Measurements from ENCODE around the gene SSTR5. TPM values are rescaled to one million over a fixed set of nuclear protein-coding genes. Genes with fewer than 3 reads are reported as not detected.

Gene SSTR5
- polyA plus RNA-seq, 2 of the 4 experiments (the other 2 are of a cell fraction) = 0.06 to 0.08 TPM

DNA sequence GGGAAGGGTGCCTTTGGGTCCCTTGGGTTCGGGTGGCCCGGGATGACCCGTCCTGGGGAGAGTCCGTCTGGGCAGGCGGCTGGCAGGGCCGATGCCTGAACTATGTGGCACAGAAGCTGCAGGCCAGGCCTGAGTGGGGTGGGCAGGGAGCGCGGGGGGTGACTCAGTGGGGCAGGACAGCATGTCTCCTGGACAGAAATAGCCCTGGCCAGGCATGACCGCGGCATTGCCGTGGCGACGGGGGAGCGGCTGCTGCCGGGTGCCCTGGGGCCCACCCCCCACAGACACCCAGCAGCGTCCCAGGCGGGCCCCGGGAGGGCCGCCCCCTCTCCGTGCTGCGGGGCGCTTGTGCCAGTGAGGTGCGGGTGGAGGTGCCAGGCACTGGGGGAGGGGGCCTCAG lies 25.3 kb downstream of the SSTR5 start:
- FAIRE-seq (no peak), DNase-seq (ENCODE audit: low read depth in 1 of 2, low spot score in 1 of 2) (no peak), ATAC-seq (no peak)
- Histone ChIP-seq H3K4me2 (no peak overlapping the region), H3K4me1 (peaks cover 19% of the 10 kb centered on the region; the same call in 2 of the 3 replicates), H3K27ac (no peak overlapping the region; a peak in 1 of 6 replicates), H3K4me3 (no peak overlapping the region), H3K9me3 (no peaks in the 10 kb centered on the region)
- TF ChIP-seq CHD4 (IDR thresholded peaks at IDR 0.05; ENCODE audit: borderline replicate concordance) (no peak), MYC (IDR thresholded peaks at IDR 0.05; ENCODE audit: borderline replicate concordance, low read length) (no peak), ZSCAN20 (CRISPR knock-in tag; IDR thresholded peaks at IDR 0.05) (no peak), PHF8 (IDR thresholded peaks at IDR 0.05; ENCODE audit: borderline replicate concordance, low read depth) (no peak), HDAC2 (IDR thresholded peaks at IDR 0.05) (no peak), GATA3 (IDR thresholded peaks at IDR 0.05; ENCODE audit: borderline replicate concordance) (no peak), HOXA7 (CRISPR knock-in tag; IDR thresholded peaks at IDR 0.05) (no peak), SREBF2 (IDR thresholded peaks at IDR 0.05) (no peak), RNF2 (IDR thresholded peaks at IDR 0.05; ENCODE audit: borderline replicate concordance, low read depth) (no peak), NR3C1 (IDR thresholded peaks at IDR 0.05) (no peak), SMC3 (IDR thresholded peaks at IDR 0.05) (no peak)
- TF ChIP-seq, protein P1, sequence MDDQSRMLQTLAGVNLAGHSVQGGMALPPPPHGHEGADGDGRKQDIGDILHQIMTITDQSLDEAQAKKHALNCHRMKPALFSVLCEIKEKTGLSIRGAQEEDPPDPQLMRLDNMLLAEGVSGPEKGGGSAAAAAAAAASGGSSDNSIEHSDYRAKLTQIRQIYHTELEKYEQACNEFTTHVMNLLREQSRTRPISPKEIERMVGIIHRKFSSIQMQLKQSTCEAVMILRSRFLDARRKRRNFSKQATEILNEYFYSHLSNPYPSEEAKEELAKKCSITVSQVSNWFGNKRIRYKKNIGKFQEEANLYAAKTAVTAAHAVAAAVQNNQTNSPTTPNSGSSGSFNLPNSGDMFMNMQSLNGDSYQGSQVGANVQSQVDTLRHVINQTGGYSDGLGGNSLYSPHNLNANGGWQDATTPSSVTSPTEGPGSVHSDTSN (IDR thresholded peaks at IDR 0.05) = no peak
- TF ChIP-seq, protein P2, sequence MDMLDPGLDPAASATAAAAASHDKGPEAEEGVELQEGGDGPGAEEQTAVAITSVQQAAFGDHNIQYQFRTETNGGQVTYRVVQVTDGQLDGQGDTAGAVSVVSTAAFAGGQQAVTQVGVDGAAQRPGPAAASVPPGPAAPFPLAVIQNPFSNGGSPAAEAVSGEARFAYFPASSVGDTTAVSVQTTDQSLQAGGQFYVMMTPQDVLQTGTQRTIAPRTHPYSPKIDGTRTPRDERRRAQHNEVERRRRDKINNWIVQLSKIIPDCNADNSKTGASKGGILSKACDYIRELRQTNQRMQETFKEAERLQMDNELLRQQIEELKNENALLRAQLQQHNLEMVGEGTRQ (IDR thresholded peaks at IDR 0.05) = no peak
- POLR2A ChIA-PET = no interaction called here
- CTCF ChIA-PET = interaction anchor here (0.9 to 3.3 kb wide), 2 partner anchors 9 to 15 kb away, joined by 3 to 11 read pairs; no protein-coding TSS in a partner anchor
- WGBS (ENCODE audit: missing lambda C conversion rate) = 50% methylated on average over 15 of the region's 23 CpGs

DNA sequence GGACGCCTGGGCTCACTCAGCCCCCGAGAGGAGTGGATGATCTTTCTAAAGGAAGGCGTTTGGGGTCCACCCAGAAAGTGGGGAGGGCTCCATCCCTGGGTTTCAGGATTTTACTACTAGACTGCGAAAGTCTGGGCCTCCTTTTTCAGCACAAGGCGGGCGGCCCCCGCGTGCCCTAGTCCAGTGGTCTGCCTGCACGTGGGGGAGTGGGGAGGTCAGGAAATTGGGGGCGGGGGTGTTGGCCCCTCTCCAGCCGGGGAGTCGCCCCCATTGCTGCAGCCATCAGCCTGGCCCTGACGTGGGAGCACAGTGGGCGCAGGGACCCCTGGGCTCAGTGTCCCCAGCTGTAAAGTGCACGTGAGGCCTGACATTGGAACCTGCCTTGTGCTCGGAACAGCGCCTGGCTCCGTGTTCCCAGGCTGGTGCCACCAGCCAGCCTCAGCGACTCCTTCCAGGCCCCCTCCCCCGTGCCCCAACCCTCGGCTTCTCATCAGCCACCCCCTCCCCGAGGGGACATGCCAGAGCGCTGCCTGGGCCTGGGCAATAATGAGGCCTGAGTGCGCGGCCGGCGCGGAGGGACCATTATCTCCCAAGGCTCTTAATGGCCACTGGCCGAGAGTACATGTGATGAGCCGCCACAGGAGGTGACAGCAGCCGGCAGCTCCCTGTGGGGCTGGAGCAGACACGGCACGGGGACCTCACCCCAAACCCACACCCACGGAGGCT lies 25.9 kb downstream of the SSTR5 start:
- WGBS (ENCODE audit: missing lambda C conversion rate) = 88% methylated on average over 17 of the region's 34 CpGs
- Histone ChIP-seq H3K4me1 (peaks cover 24% of the 10 kb centered on the region), H3K27ac (no peak overlapping the region; a peak in 1 of 6 replicates), H3K9me3 (no peaks in the 10 kb centered on the region), H3K4me3 (no peak overlapping the region), H3K4me2 (no peak overlapping the region)
- ATAC-seq = no peak
- no peak for FAIRE-seq
- TF ChIP-seq ZC3H11A (IDR thresholded peaks at IDR 0.05) (no peak), EHF (CRISPR knock-in tag; IDR thresholded peaks at IDR 0.05) (no peak), EP300 (IDR thresholded peaks at IDR 0.05) (no peak), TP53 (CRISPR knock-in tag; IDR thresholded peaks at IDR 0.05) (no peak), RFX5 (IDR thresholded peaks at IDR 0.05) (no peak), RCOR1 (IDR thresholded peaks at IDR 0.05; ENCODE audit: low read depth, low read length) (no peak), RNF2 (IDR thresholded peaks at IDR 0.05; ENCODE audit: borderline replicate concordance, low read depth) (no peak), JUNB (IDR thresholded peaks at IDR 0.05) (no peak), ZNF302 (CRISPR knock-in tag; IDR thresholded peaks at IDR 0.05) (no peak), CHD2 (IDR thresholded peaks at IDR 0.05; ENCODE audit: low read length, partially characterized antibody) (no peak)
- TF ChIP-seq, protein P3, sequence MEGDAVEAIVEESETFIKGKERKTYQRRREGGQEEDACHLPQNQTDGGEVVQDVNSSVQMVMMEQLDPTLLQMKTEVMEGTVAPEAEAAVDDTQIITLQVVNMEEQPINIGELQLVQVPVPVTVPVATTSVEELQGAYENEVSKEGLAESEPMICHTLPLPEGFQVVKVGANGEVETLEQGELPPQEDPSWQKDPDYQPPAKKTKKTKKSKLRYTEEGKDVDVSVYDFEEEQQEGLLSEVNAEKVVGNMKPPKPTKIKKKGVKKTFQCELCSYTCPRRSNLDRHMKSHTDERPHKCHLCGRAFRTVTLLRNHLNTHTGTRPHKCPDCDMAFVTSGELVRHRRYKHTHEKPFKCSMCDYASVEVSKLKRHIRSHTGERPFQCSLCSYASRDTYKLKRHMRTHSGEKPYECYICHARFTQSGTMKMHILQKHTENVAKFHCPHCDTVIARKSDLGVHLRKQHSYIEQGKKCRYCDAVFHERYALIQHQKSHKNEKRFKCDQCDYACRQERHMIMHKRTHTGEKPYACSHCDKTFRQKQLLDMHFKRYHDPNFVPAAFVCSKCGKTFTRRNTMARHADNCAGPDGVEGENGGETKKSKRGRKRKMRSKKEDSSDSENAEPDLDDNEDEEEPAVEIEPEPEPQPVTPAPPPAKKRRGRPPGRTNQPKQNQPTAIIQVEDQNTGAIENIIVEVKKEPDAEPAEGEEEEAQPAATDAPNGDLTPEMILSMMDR (IDR thresholded peaks at IDR 0.05) = no peak
- TF ChIP-seq, protein P4, sequence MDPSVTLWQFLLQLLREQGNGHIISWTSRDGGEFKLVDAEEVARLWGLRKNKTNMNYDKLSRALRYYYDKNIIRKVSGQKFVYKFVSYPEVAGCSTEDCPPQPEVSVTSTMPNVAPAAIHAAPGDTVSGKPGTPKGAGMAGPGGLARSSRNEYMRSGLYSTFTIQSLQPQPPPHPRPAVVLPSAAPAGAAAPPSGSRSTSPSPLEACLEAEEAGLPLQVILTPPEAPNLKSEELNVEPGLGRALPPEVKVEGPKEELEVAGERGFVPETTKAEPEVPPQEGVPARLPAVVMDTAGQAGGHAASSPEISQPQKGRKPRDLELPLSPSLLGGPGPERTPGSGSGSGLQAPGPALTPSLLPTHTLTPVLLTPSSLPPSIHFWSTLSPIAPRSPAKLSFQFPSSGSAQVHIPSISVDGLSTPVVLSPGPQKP (IDR thresholded peaks at IDR 0.05; ENCODE audit: low read depth, low read length) = no peak
- DNase-seq (ENCODE audit: low read depth in 1 of 2, low spot score in 1 of 2) = no peak
- ChIA-PET CTCF (interaction anchor here (0.9 to 3.3 kb wide), 5 partner anchors 10 to 386 kb away, joined by 3 to 11 read pairs (median 3); no protein-coding TSS in a partner anchor), POLR2A (no interaction called here)
